Neural progenitor cell (in vitro differentiated cells): ENCODE measurements around the gene CAMKK1.

Experiments
- CTCF ChIP-seq: fragments of 200-600 bp; sonication (generic); IDR thresholded peaks from 2 replicates; pipeline ENCODE4 v1.5.1; 2017; ENCODE audit warnings: antibody characterized with exemption, mild to moderate bottlenecking
- EZH2 ChIP-seq: fragments of 200-600 bp; sonication (generic); IDR thresholded peaks from 2 replicates; pipeline ENCODE4 v1.6.1; 2017; ENCODE audit warnings: antibody characterized with exemption, mild to moderate bottlenecking, moderate library complexity
- EZH2phosphoT487 ChIP-seq: fragments of 200-600 bp; sonication (generic); IDR thresholded peaks from 2 replicates; pipeline ENCODE4 v1.6.1; 2017; ENCODE audit warnings: antibody characterized with exemption

- TF ChIP-seq CTCF (no peak), EZH2 (no peak), EZH2phosphoT487 (no peak)
Measured at GRCh38 chr17:3910420-3911270, 17.8 kb upstream of the CAMKK1 start.
